GM12878 (cell line): ENCODE data around the gene POLR2F. TPM values are rescaled to one million over a fixed set of nuclear protein-coding genes. Genes with fewer than 3 reads are reported as not detected.

Source experiments
- ATAC-seq: fragments of 200-7000 bp; cut with Tn5 transposase; 3 replicates; pipeline ENCODE4 v1.9.1; 2020; ENCODE audit warnings: mild to moderate bottlenecking, moderate library complexity
- BruUV-seq: library from RNA; stranded (reverse); fragments of 400-500 nt; replicated peaks from 2 replicates; lab custom pipeline; 2021; lab: Mats Ljungman, UMichigan
- CTCF ChIA-PET: fragments of 300-600 bp; sonication (Branson Sonifier 250); formaldehyde crosslinking; extraction: SDS; loops from one replicate; lab custom pipeline; 2021; ENCODE audit warnings: inconsistent platforms; lab: Yijun Ruan, JAX
- POLR2A ChIA-PET: fragments of 350-600 bp; formaldehyde crosslinking; extraction: SDS; loops from one replicate; lab custom pipeline; 2021; ENCODE audit warnings: inconsistent platforms; lab: Charles Lee
- RAD21 ChIA-PET: fragments of 300-600 bp; sonication (Branson Sonifier 250); formaldehyde crosslinking; loops from one replicate; lab custom pipeline; 2023; ENCODE audit warnings: antibody characterized with exemption; ENCODE audit not compliant: unreplicated experiment; lab: Charles Lee
- SMC1A ChIA-PET: fragments of 300-600 bp; sonication (Branson Sonifier 250); formaldehyde crosslinking; loops from one replicate; lab custom pipeline; 2023; ENCODE audit not compliant: unreplicated experiment, uncharacterized antibody; lab: Charles Lee
- DNase-seq: peaks from one replicate; pipeline ENCODE4 v3.0.0-alpha.2; 2011; ENCODE audit warnings: low read depth, low spot score
- FAIRE-seq: peaks from 3 replicates; lab custom pipeline; 2011; peaks lifted over from hg19 to GRCh38; lab: Jason Lieb, UNC
- H2AFZ ChIP-seq: 2 replicates; pipeline ENCODE4 v1.6.0; 2011; ENCODE audit warnings: low read depth, low read length, control low read depth; ENCODE audit not compliant: control insufficient read depth
- H3K27ac ChIP-seq: 2 replicates; pipeline ENCODE4 v1.5.1; 2011; ENCODE audit warnings: control low read depth; ENCODE audit not compliant: control insufficient read depth, insufficient read depth
- H3K27me3 ChIP-seq, 2 experiments: replicated peaks in 1 of 2; 2 replicates each; pipeline versions ENCODE4 v1.6.0 to v1.6.1; 2011; ENCODE audit warnings: low read length in 1 of 2; ENCODE audit not compliant: control insufficient read depth in 2 of 2, insufficient read depth in 2 of 2
- H3K36me3 ChIP-seq, 2 experiments: 2 replicates each; pipeline ENCODE4 v1.5.1; 2011; ENCODE audit warnings: low read length in 1 of 2; ENCODE audit not compliant: control insufficient read depth in 2 of 2, insufficient read depth in 2 of 2
- H3K4me1 ChIP-seq: 2 replicates; pipeline ENCODE4 v1.6.1; 2011; ENCODE audit warnings: mild to moderate bottlenecking, low read length, moderate library complexity, mixed read lengths; ENCODE audit not compliant: control insufficient read depth, insufficient read depth
- H3K4me2 ChIP-seq: 2 replicates; pipeline ENCODE4 v1.6.0; 2011; ENCODE audit warnings: control low read depth; ENCODE audit not compliant: control insufficient read depth, insufficient read depth
- H3K4me3 ChIP-seq: fragments of 200-600 bp; sonication (generic); 2 replicates; pipeline ENCODE4 v1.5.1; 2016
- H3K79me2 ChIP-seq: 2 replicates; pipeline ENCODE4 v1.6.0; 2011; ENCODE audit warnings: low read length; ENCODE audit not compliant: control insufficient read depth, insufficient read depth
- H3K9ac ChIP-seq: 2 replicates; pipeline ENCODE4 v1.8.0; 2011; ENCODE audit warnings: low read length, control low read depth, mixed read lengths; ENCODE audit not compliant: control insufficient read depth, insufficient read depth
- H3K9me3 ChIP-seq: replicated peaks from 3 replicates; pipeline ENCODE4 v1.5.1; 2011; ENCODE audit warnings: mild to moderate bottlenecking, low read length; ENCODE audit not compliant: control insufficient read depth, insufficient read depth
- H4K20me1 ChIP-seq: 2 replicates; pipeline ENCODE4 v1.6.0; 2011; ENCODE audit not compliant: control insufficient read depth, insufficient read depth
- CHD2 ChIP-seq: IDR thresholded peaks from 2 replicates; pipeline ENCODE4 v1.6.1; 2011; ENCODE audit warnings: low read depth, low read length, improper control_type of control experiment, borderline replicate concordance
- FOXM1 ChIP-seq: IDR thresholded peaks from 2 replicates; pipeline ENCODE4 v1.6.1; 2012; ENCODE audit warnings: low read depth, mild to moderate bottlenecking, inconsistent platforms, low read length, moderate library complexity
- MLLT1 ChIP-seq: fragments of 450-650 bp; IDR thresholded peaks from 2 replicates; pipeline ENCODE4 v1.6.1; 2016; ENCODE audit warnings: mild to moderate bottlenecking
- NFYB ChIP-seq: IDR thresholded peaks from 2 replicates; pipeline ENCODE4 v1.6.1; 2011; ENCODE audit warnings: low read depth, mild to moderate bottlenecking, low read length, improper control_type of control experiment, moderate library complexity; ENCODE audit not compliant: insufficient read depth
- NRF1 ChIP-seq: conservative IDR thresholded peaks from 2 replicates; pipeline ENCODE4 v1.6.1; 2011; ENCODE audit warnings: mild to moderate bottlenecking, low read depth, low read length, improper control_type of control experiment
- SP1 ChIP-seq: IDR thresholded peaks from one replicate; pipeline ENCODE4 v1.6.1; 2011; ENCODE audit warnings: low read depth, low read length
- STAT1 ChIP-seq: fragments of 450-650 bp; conservative IDR thresholded peaks from 2 replicates; pipeline ENCODE4 v1.6.1; 2014; ENCODE audit warnings: antibody characterized with exemption, mild to moderate bottlenecking
- ZNF207 ChIP-seq: fragments of 450-650 bp; IDR thresholded peaks from 2 replicates; pipeline ENCODE4 v1.6.1; 2014; ENCODE audit warnings: antibody characterized with exemption, mild to moderate bottlenecking, borderline replicate concordance
- WGBS: methylation state at CpG from one replicate; pipeline ENCODE4 v1.1.6; 2016; ENCODE audit warnings: low lambda C conversion rate; ENCODE audit not compliant: insufficient replicate concordance, insufficient coverage; ENCODE audit errors: missing lambda C conversion rate; 5-methylcytosine and 5-hydroxymethylcytosine counted together
- in situ Hi-C: fragments of 300-500 bp; cut with MboI; formaldehyde crosslinking; loops from 9 replicates; pipeline ENCODE4 v1.14.3; 2018; ENCODE audit warnings: mixed read lengths
- intact Hi-C: fragments of 100-400 bp; cut with micrococcal nuclease; formaldehyde crosslinking; loops from one replicate; pipeline ENCODE4 v1.14.2; 2022; ENCODE audit not compliant: unreplicated experiment
- polyA plus RNA-seq, 11 experiments: library from polyadenylated mRNA; depleted of rRNA in 4 of 11; unstranded in 6 of 11; stranded (reverse) in 5 of 11; fragments of >200 nt; fragmentation: Nextera tagmentation in 4 of 11; fragmentation: Illumina TruSeq in 1 of 11; extraction: Ambion mirVana in 4 of 11; extraction: Trizol in 1 of 11; gene quantifications; 1 replicate in 1 of 11; 2 replicates in 10 of 11; pipeline versions ENCODE4 v1.2.1 to v1.2.3, GENCODE V29; 2011 to 2016; ENCODE audit warnings: inconsistent platforms in 2 of 11, missing spikeins in 2 of 11, low read depth in 1 of 11
- total RNA-seq, 4 experiments: library from RNA; depleted of rRNA in 3 of 4; stranded (reverse); fragments of >200 nt in 3 of 4; fragmentation: Illumina TruSeq in 1 of 4; extraction: Trizol in 1 of 4; gene quantifications; 2 replicates each; pipeline versions ENCODE4 v1.2.1 to v1.2.3, GENCODE V29; 2013 to 2021

POLR2F gene
- total and polyA plus RNA-seq, 10 of the 15 experiments (the other 5 are each of a cell fraction or from before 2014, with no cell fraction given): 71.9 to 218 (median 100.0) TPM

- TF ChIP-seq FOXM1 (no peak), SP1 (no peak), NRF1 (no peak), NFYB (no peak), CHD2 (no peak), MLLT1 (no peak), ZNF207 (no peak), STAT1 (no peak)
- no peak overlapping the region for H3K4me2 ChIP-seq
- in situ Hi-C loops: no loop called here
- ChIA-PET CTCF (interaction anchor here (1.1 kb wide), 1 partner anchor 54 kb away, joined by 3 read pairs; no protein-coding TSS in a partner anchor), RAD21 (no interaction called here), SMC1A (no interaction called here), POLR2A (no interaction called here)
- ATAC-seq: peak; percentile 68
- no peak overlapping the region for H3K4me3 ChIP-seq
- WGBS: 75% methylated on average over 4 of the region's 4 CpGs
- FAIRE-seq: no peak
- no peaks in the 10 kb centered on the region for H3K9me3 ChIP-seq
- no TSS peak for BruUV-seq
- intact Hi-C loops: no loop called here
- H2AFZ ChIP-seq: no peak overlapping the region
- no peak overlapping the region for H3K27ac ChIP-seq
- H4K20me1 ChIP-seq: no peaks in the 10 kb centered on the region
- no peak for DNase-seq
- H3K27me3 ChIP-seq: no peaks in the 10 kb centered on the region
- no peak overlapping the region for H3K9ac ChIP-seq
- no peaks in the 10 kb centered on the region for H3K4me1 ChIP-seq
- H3K36me3 ChIP-seq: peaks cover 0 to 3% of the 10 kb centered on the region in 2 experiments; a peak in 2 of 4 replicates
- H3K79me2 ChIP-seq: no peaks in the 10 kb centered on the region
These were observed 35.5 kb upstream of the POLR2F start for GRCh38 chr22:37917874-37918548.
